ENCODE measurements around the gene KCNQ1. TPM values are rescaled to one million over a fixed set of nuclear protein-coding genes. Genes with fewer than 3 reads are reported as not detected.

The KCNQ1 gene
- total RNA-seq, 1 experiment from 2014 or later, result 10.7 TPM

DNA sequence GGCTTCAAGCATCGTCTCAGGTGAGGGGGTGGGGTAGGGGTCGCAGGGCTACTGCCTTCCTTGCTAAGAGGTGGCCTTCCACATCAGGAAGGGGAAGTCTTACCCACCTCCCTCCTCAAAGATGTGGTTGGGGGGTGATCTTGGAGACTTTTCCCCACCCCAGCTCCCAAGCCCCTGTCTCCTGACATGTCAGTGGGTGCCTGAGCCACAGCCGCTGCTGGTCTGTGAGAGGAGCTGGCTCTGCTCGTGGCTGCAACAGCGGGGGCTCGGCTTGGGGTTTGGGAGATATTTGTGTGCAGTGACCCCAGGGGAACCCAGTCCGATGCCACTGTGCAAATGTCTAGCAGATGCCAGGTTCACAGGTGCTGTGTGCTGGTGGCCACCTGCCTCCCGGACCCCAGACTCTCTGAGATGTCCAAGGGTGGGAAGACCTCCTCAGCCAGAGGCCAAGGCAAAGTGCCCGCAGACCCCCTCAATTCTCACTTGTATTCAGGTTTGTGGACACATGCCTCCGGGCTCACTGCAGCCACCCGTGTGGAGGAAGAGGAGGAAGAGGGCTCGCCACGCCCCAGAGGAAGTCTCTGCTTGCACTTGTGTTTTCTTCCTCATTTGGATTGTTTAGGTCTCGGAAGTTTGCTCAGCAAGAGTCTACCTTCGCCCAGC, 1.9 kb downstream of the KCNQ1 start (continued):
- TF ChIP-seq POLR2A (IDR thresholded peaks at IDR 0.05; ENCODE audit: borderline replicate concordance, extremely low read depth, insufficient read depth, insufficient read length) (no peak), CEBPB (IDR thresholded peaks at IDR 0.05; ENCODE audit: low read depth) (no peak), TCF7L2 (IDR thresholded peaks at IDR 0.05; ENCODE audit: borderline replicate concordance, extremely low read depth, insufficient read depth, insufficient read length) (no peak), YY1 (IDR thresholded peaks at IDR 0.05; ENCODE audit: extremely low read depth, insufficient replicate concordance, low read depth, low read length) (no peak)

DNA sequence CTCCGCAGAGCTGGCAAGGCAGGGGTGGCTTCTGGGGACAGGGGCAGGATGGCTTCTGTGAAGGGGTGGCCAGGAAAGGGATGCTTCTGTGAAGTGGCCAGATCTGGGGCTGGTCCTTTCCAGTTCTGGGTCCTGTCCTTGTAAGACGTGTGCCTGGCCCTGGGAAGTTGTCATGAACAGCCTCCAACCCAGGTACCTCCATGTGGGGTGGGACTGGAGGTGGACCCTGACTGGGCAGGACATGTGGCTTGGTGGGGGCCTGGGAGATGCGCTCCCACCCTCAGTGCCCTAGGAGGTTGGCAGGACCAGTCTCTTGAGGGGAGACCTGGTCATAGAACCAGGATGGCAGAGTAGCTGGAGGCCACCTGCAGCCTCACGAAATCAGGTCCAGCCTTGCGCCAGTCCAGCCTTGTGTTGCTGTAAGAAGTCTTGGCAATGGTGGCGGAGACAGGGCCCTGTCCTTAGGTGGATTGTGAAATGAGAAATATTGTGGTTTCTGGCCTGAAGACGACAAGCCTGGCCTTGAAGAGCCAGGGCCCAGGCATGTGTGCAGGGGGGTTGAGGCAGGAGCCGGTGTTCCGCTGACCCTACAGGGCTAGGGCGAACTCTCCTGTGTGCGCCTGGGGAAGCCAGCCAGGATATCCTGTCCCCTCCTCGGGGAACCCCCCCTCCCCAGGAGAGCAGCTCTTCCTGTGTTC, 2.6 kb downstream of the KCNQ1 start:
- ChIA-PET POLR2A (interaction anchor here (1.3 kb wide), 1 partner anchor 12 kb away, joined by 3 read pairs; no protein-coding TSS in a partner anchor), CTCF (no interaction called here), RAD21 (ENCODE audit: low non-redundant PET in 1 of 2, low total read pairs in 2 of 2, uncharacterized antibody in 2 of 2, unreplicated experiment in 2 of 2) (no interaction called here)
- H2AFZ ChIP-seq (ENCODE audit: low read depth, low read length, poor library complexity, severe bottlenecking), result no peak overlapping the region
- H3K9me3 ChIP-seq (ENCODE audit: control insufficient read depth in 1 of 2, insufficient read depth in 1 of 2, low read depth in 1 of 2, low read length in 2 of 2), result no peaks in the 10 kb centered on the region
- no peaks in the 10 kb centered on the region for H3K36me3 ChIP-seq (ENCODE audit: control insufficient read depth in 1 of 2, insufficient read depth in 2 of 2, low read length in 2 of 2)
- ATAC-seq (no peak), DNase-seq (ENCODE audit: low read depth, low spot score) (no peak)
- H3K4me2 ChIP-seq (ENCODE audit: low read length), result no peak overlapping the region
- no peaks in the 10 kb centered on the region for H4K20me1 ChIP-seq (ENCODE audit: insufficient read depth)
- no peak overlapping the region for H3K9ac ChIP-seq (ENCODE audit: low read length)
- H3K4me1 ChIP-seq (ENCODE audit: control insufficient read depth in 1 of 2, insufficient read depth in 2 of 2, low read length in 2 of 2), result peaks cover 13 to 21% of the 10 kb centered on the region in 2 experiments
- no peak overlapping the region for H3K4me3 ChIP-seq (replicated peaks in 1 of 2; ENCODE audit: low read depth in 1 of 2, low read length in 2 of 2)
- H3K27me3 ChIP-seq (ENCODE audit: insufficient read depth, low read length), result peaks cover 15% of the 10 kb centered on the region; the same call in 1 of the 2 replicates
- H3K27ac ChIP-seq (ENCODE audit: low read depth, low read length), result no peak overlapping the region
- BruUV-seq (replicated peaks), result no TSS peak
- no peaks in the 10 kb centered on the region for H3K79me2 ChIP-seq (ENCODE audit: insufficient read depth, low read length)
- no peaks in the 10 kb centered on the region for H3K9me2 ChIP-seq (ENCODE audit: insufficient read depth)
- intact Hi-C loops (cut with micrococcal nuclease), result no loop called here
- TF ChIP-seq, protein P1, sequence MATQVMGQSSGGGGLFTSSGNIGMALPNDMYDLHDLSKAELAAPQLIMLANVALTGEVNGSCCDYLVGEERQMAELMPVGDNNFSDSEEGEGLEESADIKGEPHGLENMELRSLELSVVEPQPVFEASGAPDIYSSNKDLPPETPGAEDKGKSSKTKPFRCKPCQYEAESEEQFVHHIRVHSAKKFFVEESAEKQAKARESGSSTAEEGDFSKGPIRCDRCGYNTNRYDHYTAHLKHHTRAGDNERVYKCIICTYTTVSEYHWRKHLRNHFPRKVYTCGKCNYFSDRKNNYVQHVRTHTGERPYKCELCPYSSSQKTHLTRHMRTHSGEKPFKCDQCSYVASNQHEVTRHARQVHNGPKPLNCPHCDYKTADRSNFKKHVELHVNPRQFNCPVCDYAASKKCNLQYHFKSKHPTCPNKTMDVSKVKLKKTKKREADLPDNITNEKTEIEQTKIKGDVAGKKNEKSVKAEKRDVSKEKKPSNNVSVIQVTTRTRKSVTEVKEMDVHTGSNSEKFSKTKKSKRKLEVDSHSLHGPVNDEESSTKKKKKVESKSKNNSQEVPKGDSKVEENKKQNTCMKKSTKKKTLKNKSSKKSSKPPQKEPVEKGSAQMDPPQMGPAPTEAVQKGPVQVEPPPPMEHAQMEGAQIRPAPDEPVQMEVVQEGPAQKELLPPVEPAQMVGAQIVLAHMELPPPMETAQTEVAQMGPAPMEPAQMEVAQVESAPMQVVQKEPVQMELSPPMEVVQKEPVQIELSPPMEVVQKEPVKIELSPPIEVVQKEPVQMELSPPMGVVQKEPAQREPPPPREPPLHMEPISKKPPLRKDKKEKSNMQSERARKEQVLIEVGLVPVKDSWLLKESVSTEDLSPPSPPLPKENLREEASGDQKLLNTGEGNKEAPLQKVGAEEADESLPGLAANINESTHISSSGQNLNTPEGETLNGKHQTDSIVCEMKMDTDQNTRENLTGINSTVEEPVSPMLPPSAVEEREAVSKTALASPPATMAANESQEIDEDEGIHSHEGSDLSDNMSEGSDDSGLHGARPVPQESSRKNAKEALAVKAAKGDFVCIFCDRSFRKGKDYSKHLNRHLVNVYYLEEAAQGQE (IDR thresholded peaks at IDR 0.05; ENCODE audit: low read depth), result no peak
- TF ChIP-seq JUND (IDR thresholded peaks at IDR 0.05) (no peak), CEBPB (IDR thresholded peaks at IDR 0.05; ENCODE audit: low read depth) (no peak), YY1 (IDR thresholded peaks at IDR 0.05; ENCODE audit: extremely low read depth, insufficient replicate concordance, low read depth, low read length) (no peak), ZFX (IDR thresholded peaks at IDR 0.05) (no peak), ZNF274 (IDR thresholded peaks at IDR 0.05; ENCODE audit: low read depth, low read length) (no peak), FOSL1 (IDR thresholded peaks at IDR 0.05; ENCODE audit: low read depth) (no peak), SRF (IDR thresholded peaks at IDR 0.05; ENCODE audit: low read depth) (no peak), POLR2AphosphoS5 (IDR thresholded peaks at IDR 0.05; ENCODE audit: low read depth, low read length) (no peak), CBX3 (IDR thresholded peaks at IDR 0.05; ENCODE audit: low read depth) (no peak), POLR2A (IDR thresholded peaks at IDR 0.05; ENCODE audit: borderline replicate concordance, extremely low read depth, insufficient read depth, insufficient read length) (no peak), EGR1 (IDR thresholded peaks at IDR 0.05; ENCODE audit: low read depth) (no peak), EZH2 (IDR thresholded peaks at IDR 0.05) (no peak), TCF7L2 (IDR thresholded peaks at IDR 0.05; ENCODE audit: borderline replicate concordance, extremely low read depth, insufficient read depth, insufficient read length) (no peak)
- TF ChIP-seq, protein P2, sequence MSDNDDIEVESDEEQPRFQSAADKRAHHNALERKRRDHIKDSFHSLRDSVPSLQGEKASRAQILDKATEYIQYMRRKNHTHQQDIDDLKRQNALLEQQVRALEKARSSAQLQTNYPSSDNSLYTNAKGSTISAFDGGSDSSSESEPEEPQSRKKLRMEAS (IDR thresholded peaks at IDR 0.05), result no peak
- TF ChIP-seq, protein P3, sequence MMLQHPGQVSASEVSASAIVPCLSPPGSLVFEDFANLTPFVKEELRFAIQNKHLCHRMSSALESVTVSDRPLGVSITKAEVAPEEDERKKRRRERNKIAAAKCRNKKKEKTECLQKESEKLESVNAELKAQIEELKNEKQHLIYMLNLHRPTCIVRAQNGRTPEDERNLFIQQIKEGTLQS (IDR thresholded peaks at IDR 0.05), result no peak
- TF ChIP-seq, protein P4, sequence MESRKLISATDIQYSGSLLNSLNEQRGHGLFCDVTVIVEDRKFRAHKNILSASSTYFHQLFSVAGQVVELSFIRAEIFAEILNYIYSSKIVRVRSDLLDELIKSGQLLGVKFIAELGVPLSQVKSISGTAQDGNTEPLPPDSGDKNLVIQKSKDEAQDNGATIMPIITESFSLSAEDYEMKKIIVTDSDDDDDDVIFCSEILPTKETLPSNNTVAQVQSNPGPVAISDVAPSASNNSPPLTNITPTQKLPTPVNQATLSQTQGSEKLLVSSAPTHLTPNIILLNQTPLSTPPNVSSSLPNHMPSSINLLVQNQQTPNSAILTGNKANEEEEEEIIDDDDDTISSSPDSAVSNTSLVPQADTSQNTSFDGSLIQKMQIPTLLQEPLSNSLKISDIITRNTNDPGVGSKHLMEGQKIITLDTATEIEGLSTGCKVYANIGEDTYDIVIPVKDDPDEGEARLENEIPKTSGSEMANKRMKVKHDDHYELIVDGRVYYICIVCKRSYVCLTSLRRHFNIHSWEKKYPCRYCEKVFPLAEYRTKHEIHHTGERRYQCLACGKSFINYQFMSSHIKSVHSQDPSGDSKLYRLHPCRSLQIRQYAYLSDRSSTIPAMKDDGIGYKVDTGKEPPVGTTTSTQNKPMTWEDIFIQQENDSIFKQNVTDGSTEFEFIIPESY (IDR thresholded peaks at IDR 0.05; ENCODE audit: extremely low read depth, insufficient replicate concordance, low read length), result no peak
